Smooth muscle cell (in vitro differentiated cells): ENCODE results near the gene REV1. TPM values are rescaled to one million over a fixed set of nuclear protein-coding genes. Genes with fewer than 3 reads are reported as not detected.

ENCODE experiments used
- DNase-seq: peaks from one replicate; lab custom pipeline; 2025; ENCODE audit not compliant: unreplicated experiment; lab: John Stamatoyannopoulos, UW
- H2AFZ ChIP-seq: fragments of 200-600 bp; sonication (generic); 2 replicates; pipeline ENCODE4 v1.6.0; 2016; ENCODE audit warnings: antibody characterized with exemption, low read depth, mild to moderate bottlenecking
- H3F3A ChIP-seq: fragments of 200-600 bp; sonication (generic); 2 replicates; pipeline ENCODE4 v1.6.0; 2017; ENCODE audit warnings: antibody characterized with exemption, low read depth
- H3K27ac ChIP-seq: fragments of 200-600 bp; sonication (generic); 2 replicates; pipeline ENCODE4 v1.5.1; 2016; ENCODE audit warnings: low read depth, mild to moderate bottlenecking
- H3K27me3 ChIP-seq: fragments of 200-600 bp; sonication (generic); 2 replicates; pipeline ENCODE4 v1.6.1; 2016; ENCODE audit warnings: low read depth, mild to moderate bottlenecking
- H3K36me3 ChIP-seq: fragments of 200-600 bp; sonication (generic); 2 replicates; pipeline ENCODE4 v1.5.1; 2016; ENCODE audit warnings: low read depth
- H3K4me1 ChIP-seq: fragments of 200-600 bp; sonication (generic); 2 replicates; pipeline ENCODE4 v1.5.1; 2016; ENCODE audit warnings: low read depth
- H3K4me2 ChIP-seq: fragments of 200-600 bp; sonication (generic); 2 replicates; pipeline ENCODE4 v1.6.0; 2016; ENCODE audit warnings: mild to moderate bottlenecking
- H3K4me3 ChIP-seq: fragments of 200-600 bp; sonication (generic); 2 replicates; pipeline ENCODE4 v1.5.1; 2016; ENCODE audit warnings: mild to moderate bottlenecking
- H3K79me2 ChIP-seq: fragments of 200-600 bp; sonication (generic); 2 replicates; pipeline ENCODE4 v1.6.0; 2016; ENCODE audit warnings: low read depth, mild to moderate bottlenecking
- H3K9ac ChIP-seq: fragments of 200-600 bp; sonication (generic); 2 replicates; pipeline ENCODE4 v1.6.0; 2016; ENCODE audit warnings: low read depth
- H3K9me3 ChIP-seq: fragments of 200-600 bp; sonication (generic); replicated peaks from 2 replicates; pipeline ENCODE4 v1.5.1; 2016; ENCODE audit warnings: low read depth
- H4K20me1 ChIP-seq: fragments of 200-600 bp; sonication (generic); 2 replicates; pipeline ENCODE4 v1.6.0; 2016; ENCODE audit warnings: low read depth
- WGBS: methylation state at CpG from one replicate; pipeline ENCODE4 v1.1.7; 2016; ENCODE audit warnings: low lambda C conversion rate; 5-methylcytosine and 5-hydroxymethylcytosine counted together
- polyA plus RNA-seq: library from polyadenylated mRNA; unstranded; fragments of >200 nt; fragmentation: Nextera tagmentation; extraction: Ambion mirVana; gene quantifications from 2 replicates; pipeline ENCODE4 v1.2.1, GENCODE V29; 2016
- total RNA-seq: library from RNA; depleted of rRNA; stranded (reverse); fragments of >200 nt; gene quantifications from 2 replicates; pipeline ENCODE4 v1.2.3, GENCODE V29; 2014
- TF ChIP-seq, protein P1 (sequence below): fragments of 200-600 bp; sonication (generic); IDR thresholded peaks from 2 replicates; pipeline ENCODE4 v1.5.1; 2017; ENCODE audit warnings: borderline replicate concordance, mild to moderate bottlenecking, antibody characterized with exemption; ENCODE audit not compliant: insufficient read depth, poor library complexity, severe bottlenecking

Gene REV1
- total and polyA plus RNA-seq, 2 experiments from 2014 or later: 9.5 to 20.6 TPM

DNA sequence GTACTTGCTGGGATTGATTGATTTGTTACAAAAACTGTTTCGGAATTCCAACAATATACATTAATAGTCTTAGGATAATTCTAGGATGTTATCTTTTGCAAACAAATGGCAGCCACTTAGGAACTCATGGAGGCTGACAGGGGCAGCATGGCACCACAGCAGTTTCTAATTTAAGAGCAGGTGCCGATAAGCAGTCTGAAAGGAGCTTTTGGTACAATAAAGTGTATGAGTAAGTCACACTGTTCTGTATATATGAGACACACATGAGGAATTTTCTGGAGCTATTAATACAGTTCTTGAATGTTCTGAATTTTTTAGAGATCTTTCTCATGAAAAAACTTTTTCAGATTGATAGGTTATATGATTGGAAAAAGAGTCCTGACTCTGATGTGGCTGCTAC, 100.4 kb downstream of the REV1 start:
- Histone ChIP-seq H3K79me2 (peaks cover 6% of the 10 kb centered on the region), H3K27ac (no peak overlapping the region), H2AFZ (no peak overlapping the region), H3K4me2 (no peak overlapping the region), H3K4me1 (no peaks in the 10 kb centered on the region), H3F3A (no peaks in the 10 kb centered on the region), H3K36me3 (peaks cover 16% of the 10 kb centered on the region), H3K27me3 (no peaks in the 10 kb centered on the region), H4K20me1 (peaks cover 7% of the 10 kb centered on the region), H3K9me3 (no peaks in the 10 kb centered on the region), H3K9ac (no peak overlapping the region), H3K4me3 (no peak overlapping the region)
- 45% methylated on average over 2 of the region's 2 CpGs for WGBS
- TF ChIP-seq, protein P1, sequence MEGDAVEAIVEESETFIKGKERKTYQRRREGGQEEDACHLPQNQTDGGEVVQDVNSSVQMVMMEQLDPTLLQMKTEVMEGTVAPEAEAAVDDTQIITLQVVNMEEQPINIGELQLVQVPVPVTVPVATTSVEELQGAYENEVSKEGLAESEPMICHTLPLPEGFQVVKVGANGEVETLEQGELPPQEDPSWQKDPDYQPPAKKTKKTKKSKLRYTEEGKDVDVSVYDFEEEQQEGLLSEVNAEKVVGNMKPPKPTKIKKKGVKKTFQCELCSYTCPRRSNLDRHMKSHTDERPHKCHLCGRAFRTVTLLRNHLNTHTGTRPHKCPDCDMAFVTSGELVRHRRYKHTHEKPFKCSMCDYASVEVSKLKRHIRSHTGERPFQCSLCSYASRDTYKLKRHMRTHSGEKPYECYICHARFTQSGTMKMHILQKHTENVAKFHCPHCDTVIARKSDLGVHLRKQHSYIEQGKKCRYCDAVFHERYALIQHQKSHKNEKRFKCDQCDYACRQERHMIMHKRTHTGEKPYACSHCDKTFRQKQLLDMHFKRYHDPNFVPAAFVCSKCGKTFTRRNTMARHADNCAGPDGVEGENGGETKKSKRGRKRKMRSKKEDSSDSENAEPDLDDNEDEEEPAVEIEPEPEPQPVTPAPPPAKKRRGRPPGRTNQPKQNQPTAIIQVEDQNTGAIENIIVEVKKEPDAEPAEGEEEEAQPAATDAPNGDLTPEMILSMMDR: no peak
- DNase-seq: no peak

- H4K20me1 ChIP-seq: peaks cover 7% of the 10 kb centered on the region
- H3K4me2 ChIP-seq: no peak overlapping the region
- H2AFZ ChIP-seq: no peak overlapping the region
- no peaks in the 10 kb centered on the region for H3K27me3 ChIP-seq
- 99% methylated on average over 2 of the region's 2 CpGs for WGBS
- peaks cover 6% of the 10 kb centered on the region for H3K79me2 ChIP-seq
- H3K4me1 ChIP-seq: no peaks in the 10 kb centered on the region
- peaks cover 15% of the 10 kb centered on the region for H3K36me3 ChIP-seq
- TF ChIP-seq, protein P1: no peak
- H3F3A ChIP-seq: no peaks in the 10 kb centered on the region
- DNase-seq: no peak
- H3K9me3 ChIP-seq: no peaks in the 10 kb centered on the region
- H3K27ac ChIP-seq: no peak overlapping the region
- no peak overlapping the region for H3K4me3 ChIP-seq
- no peak overlapping the region for H3K9ac ChIP-seq
These were observed 100.9 kb downstream of the REV1 start for GRCh38 chr2:99388892-99389291.

DNA sequence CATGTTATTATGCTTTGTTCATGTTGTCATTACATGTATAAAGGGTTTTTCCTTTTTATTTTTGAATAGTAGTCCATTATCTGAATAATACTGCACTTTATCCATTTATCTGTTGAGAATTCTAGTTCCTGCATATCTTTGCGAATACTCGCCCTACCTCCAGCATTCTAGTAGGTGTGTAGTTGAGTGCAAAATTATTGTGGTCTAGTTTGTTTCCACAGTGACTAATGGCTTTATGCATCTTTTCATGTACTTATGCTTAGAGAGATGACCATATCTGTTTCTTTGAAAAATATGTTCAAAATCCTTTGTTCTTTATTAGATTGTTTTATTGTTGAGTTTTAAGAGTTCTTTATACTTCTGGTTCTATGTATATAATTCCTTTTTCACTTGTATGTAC, 103.8 kb downstream of the REV1 start:
- Histone ChIP-seq H4K20me1 (peaks cover 7% of the 10 kb centered on the region), H3K4me3 (no peak overlapping the region), H2AFZ (no peak overlapping the region), H3K79me2 (peaks cover 6% of the 10 kb centered on the region), H3F3A (no peaks in the 10 kb centered on the region), H3K36me3 (peaks cover 25% of the 10 kb centered on the region), H3K27me3 (no peaks in the 10 kb centered on the region), H3K4me1 (no peaks in the 10 kb centered on the region), H3K9ac (no peak overlapping the region), H3K4me2 (no peak overlapping the region), H3K27ac (no peak overlapping the region), H3K9me3 (no peaks in the 10 kb centered on the region)
- 90% methylated on average over 2 of the region's 2 CpGs for WGBS
- no peak for DNase-seq
- TF ChIP-seq, protein P1: no peak

DNA sequence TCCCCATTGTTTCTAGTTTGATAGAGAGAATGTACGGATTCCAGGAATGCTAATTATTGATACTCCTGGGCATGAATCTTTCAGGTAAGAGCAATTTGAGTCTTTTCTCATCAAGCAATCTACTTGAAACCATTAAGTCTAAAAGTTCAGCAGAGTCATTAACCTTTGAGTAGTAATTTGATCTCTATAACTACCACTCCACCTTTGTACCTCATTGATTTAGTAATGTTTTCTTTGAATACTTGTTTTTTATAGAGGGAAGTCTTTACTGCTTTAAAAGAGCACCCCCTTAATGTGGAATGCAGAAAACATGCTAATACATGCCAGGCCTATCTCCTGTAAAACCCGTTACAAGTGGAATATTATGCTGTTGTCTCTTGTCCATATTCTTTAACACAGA, 107.7 kb downstream of the REV1 start:
- Histone ChIP-seq H3K9me3 (no peaks in the 10 kb centered on the region), H3K27me3 (no peaks in the 10 kb centered on the region), H3K4me2 (no peak overlapping the region), H4K20me1 (no peaks in the 10 kb centered on the region), H3F3A (no peaks in the 10 kb centered on the region), H3K36me3 (peaks cover 45% of the 10 kb centered on the region), H3K27ac (no peak overlapping the region), H3K9ac (no peak overlapping the region), H3K79me2 (no peaks in the 10 kb centered on the region), H2AFZ (no peak overlapping the region), H3K4me1 (no peaks in the 10 kb centered on the region), H3K4me3 (no peak overlapping the region)
- DNase-seq: no peak
- TF ChIP-seq, protein P1: no peak
- 98% methylated on average over 2 of the region's 2 CpGs for WGBS
